ENCODE measurements around the gene ACOX2. TPM values are rescaled to one million over a fixed set of nuclear protein-coding genes. Genes with fewer than 3 reads are reported as not detected.

ACOX2 gene
- polyA plus RNA-seq (ENCODE audit: insufficient read length), result 23.0 TPM

DNA sequence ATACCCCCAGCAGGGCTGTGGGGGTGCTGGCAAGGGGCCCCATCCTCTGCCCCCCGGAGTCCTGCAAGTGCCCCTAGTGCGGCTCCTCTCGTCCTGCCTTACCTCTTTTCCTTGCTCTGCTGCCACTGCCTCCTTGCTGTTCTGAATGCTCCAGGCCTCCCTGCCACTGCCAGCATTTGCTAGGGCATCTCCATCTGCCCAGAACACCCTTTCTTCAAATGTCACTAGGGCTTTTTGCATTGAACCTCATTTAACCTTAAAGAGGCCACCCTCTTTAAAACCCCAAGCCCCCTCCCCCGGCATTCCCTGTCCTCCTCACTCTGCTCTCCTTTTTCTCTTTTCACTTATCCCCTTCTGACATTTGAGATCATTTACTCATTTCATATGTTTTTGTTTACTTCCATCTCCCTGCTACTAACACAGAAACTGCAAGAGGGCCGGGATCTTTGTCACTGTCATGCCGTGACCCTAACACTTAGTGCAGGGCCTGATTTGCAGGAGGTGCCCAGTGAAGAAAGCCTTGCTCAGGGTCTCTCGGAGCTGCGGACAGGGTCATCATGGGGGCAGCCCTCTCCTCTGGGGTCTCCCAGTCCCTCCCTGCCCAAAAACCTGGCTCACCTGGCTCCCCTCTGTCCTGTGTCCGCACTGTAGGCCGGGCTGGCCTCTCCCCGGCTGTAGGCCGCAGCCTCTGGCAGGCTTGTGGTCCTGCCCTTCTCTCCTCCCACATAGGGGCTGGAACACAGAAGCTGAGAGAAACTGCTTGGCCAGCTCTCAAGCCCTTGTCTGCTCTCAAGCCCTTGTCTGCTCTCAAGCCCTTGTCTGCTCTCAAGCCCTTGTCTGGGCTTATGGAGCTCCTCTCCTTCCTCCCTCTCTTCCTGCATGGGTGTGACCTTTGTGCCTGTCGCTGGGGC is at the start of gene ACOX2:
Gene ACOX2 (minus strand): TSS at position 690 of the 911 bp plus-strand sequence. CDS start 2,084 bp downstream, outside the sequence.
- DNase-seq, result peak; percentile 88

DNA sequence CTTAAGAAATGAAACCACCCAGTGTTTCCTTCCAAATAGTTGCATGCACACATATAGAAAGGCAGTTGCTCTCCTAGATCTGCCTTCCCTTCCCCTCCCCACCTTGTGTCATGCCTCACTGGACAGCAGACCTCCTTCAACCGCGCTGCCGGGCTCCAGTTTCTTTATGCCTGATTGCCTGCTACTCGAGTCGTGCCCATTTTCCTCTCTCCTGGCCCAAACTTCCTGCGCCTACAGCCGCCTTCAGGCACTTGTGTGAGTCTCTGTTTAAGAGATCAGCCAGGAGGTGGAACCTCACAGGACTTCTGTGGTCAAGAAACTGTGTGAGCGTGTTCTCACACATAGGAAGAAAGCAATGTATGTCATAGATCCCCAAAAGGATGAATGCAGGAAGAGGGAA is 49.0 kb upstream of the ACOX2 start:
- no peak for DNase-seq

DNA sequence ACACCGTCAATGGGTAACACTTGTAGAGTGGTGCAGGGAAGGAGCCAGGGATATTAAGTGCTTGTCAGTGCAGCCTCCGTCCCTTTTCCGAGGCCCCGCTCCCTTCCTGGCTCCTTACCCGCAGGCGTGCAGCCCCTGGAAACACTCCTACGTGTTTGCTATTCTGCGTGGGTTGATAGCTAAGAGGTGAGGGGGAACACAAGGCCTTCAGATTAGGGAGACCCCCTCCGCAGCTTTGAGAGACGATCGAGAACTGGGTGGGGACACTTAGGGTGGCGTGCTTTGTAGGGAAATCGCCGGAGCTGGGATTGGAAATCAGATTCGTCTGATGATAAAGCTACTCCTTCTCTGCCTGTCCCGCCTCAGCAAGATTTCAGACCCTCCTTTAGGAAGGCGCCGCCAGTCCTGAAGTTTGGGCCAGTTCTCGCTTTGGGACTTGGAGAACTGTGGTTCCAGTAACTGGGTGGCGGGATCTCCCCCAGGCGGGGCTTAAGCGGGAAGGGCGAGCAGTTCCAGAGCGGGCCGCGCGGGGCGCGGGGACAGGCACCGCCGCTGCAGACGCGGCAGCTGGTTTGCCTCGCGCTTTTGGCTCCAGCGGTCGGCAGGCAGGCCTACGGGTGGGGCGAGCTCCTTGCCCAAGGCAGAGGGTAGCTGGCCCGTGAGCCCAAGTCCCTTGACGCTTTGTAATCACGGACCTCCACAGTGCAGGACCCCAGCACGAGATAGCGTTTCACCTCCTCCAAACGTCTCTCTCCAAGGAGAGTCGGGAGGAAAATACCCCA is 48.2 kb upstream of the ACOX2 start:
- peak; percentile 82 for DNase-seq

DNA sequence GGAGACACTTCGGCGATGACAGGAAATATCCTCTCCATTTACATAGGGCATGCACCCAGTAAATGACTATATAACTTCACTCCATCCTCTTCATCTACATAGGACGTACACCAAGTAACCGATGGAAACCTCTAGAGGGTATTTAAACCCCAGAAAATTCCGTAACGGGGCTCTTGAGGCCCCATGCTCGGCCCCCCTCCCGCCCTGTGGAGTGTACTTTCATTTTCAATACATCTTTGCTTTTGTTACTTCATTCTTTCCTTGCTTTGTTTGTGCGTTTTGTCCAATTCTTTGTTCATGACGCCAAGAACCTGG is 47.7 kb upstream of the ACOX2 start:
- no peak for DNase-seq

GRCh38 chr3:58581328-58582091 is 44.5 kb upstream of the ACOX2 start:
- no peak for DNase-seq

DNA sequence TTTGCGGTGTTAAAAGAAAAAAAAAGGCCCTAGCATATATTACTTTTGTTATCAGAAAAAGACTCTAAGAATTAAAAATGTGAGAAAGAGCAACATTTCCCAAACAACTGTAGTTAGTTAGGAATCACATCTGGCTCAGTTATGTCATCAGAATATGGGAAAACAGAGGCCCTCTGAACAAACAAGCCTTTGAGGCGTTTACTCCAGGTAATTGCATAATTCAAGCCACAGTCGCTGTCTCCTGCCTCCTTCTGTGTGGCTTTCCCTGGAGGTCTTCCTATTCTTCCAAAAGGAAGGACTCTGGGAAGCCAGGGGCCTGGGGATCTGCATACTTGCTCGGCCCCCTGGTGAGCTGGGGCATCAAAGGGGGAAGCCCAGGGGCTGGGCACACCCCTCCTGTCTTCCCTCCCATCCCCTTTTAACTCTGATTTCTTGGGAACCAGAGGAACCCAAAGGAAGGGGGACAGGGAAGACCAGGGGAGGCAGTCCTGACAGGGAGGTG is 43.9 kb upstream of the ACOX2 start:
- no peak for DNase-seq

DNA sequence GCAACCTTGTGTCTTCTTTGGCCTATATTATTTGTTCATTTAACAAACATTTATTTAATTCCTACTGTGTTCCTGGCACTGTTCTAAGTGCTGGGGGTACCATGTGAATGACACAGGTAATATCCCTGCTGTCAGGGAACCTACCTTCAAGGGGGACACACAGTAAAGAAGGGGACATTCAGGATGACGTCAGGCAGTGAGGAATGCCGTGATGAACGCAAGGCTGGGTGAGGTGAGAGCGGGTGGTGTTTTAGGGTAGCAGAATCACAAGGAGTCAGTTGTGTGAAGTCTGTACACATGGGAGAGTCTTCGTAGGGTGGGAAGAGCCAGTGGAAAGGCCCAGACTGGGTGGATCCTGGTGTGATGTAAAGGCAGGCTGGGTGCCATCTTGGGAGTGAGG is 41.9 kb upstream of the ACOX2 start:
- DNase-seq, result no peak

DNA sequence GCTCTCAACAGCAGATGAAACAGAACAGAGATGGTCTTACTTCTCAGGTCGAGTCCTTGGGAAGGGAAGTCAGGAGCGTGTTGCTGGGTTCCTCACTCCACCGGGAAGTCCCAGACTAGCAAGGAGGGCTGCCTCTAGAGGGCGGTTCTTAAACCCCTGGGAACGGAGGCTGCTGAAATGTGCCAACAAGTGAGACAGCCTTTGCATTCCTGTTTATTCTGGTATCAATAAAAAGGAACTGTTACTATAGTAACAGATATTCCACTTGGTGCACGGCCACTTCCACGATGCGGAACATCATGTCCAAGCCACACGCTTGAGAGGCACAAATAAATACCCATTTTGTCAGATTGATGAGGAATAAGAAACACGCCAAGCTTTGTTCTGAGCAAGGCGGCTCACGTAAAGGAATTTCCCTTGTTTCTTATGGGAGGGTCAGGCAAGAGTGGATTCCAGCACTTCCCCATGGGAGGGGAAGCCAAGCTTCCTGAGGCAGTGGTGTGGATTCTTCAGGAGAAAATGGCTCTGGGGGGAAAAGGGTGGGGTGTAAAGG is 40.4 kb upstream of the ACOX2 start, which contains the start of gene FAM107A:
Gene FAM107A (minus strand): TSS at position 123 of the 553 bp plus-strand sequence. CDS start 7,531 bp downstream, outside the sequence.
- no peak for DNase-seq

GRCh38 chr3:58576716-58577115 is 39.7 kb upstream of the ACOX2 start:
- DNase-seq, result no peak

- no peak for DNase-seq
Observed at GRCh38 chr3:58575971-58576652, 39.1 kb upstream of the ACOX2 start.

- no peak for DNase-seq
Observed at GRCh38 chr3:58574682-58575081, 37.7 kb upstream of the ACOX2 start.

DNA sequence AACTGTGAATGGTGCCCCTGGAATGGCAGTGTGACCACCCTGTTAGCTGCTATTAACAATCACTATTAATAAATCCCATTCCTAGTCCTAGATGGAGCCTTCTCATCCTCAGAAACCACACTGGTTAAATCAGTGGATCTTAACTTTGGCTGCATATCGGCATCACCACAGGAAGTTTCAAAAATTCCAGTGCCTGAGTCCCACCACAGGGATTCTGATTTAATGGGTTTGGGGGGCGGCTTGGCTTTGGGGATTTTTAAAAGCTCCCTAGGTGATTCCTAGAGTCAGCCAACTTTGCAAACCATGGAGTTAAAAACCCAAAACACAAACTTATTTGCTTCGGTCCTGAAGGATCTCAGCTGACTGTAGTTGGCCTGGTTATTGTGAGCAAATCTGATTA is 37.1 kb upstream of the ACOX2 start:
- DNase-seq, result no peak

DNA sequence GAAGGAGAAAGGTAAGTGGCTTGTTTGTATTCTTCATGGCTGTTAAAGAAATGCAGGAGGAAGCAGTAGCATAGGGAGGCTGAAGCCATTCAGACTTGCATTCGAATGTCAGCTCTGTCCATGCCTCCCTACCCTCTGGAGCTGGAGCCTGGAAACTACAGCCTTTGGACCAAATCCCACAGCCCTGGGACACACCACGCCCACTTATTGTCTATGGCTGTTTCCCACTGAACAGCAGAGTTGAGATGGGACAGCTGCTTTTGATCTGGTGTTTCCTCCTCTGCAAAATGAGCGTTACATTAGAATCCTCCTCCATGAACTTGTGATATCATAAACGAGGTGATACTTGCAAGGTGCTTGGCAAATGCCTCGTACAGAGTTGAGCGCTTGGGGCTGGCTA is 36.6 kb upstream of the ACOX2 start:
- DNase-seq, result no peak

GRCh38 chr3:58572634-58573230 is 35.7 kb upstream of the ACOX2 start:
- DNase-seq, result no peak

GRCh38 chr3:58572013-58572633 is 35.1 kb upstream of the ACOX2 start:
- DNase-seq, result no peak

- no peak for DNase-seq
Observed at GRCh38 chr3:58570851-58571250, 33.9 kb upstream of the ACOX2 start.

DNA sequence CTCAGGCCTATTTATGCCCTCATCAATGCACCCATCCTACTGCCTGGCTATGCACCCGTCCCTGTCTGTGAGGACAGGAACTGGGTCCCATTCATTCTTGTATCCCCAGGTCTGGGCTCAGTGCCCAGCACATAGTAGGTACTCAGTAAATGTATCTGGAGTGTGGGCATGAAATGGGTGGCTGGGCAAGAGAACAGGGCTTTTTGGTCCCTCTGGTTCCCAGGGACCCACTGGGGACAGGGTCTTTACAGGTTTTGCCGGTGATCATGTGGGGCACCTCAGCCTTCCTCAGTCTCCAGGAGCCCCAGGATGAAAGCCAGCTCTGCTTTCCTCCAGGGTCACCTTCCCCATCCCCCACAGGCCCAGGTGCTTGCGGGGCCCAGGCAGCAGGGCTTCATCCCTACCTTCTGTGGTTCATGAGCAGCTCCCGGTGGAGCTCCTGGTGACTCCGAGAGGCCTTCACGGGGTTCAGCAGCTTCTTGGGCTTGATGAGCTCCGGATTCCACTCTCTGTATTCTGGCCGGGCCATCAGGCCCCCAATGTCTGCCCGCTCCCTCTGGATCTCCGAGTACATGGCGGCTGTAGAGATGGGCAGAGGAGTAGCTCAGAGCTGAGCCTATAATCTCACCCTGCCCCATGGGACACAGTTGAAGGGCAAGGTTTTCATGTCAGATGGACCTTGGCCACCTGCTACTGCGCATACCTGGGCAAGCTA is 32.5 kb upstream of the ACOX2 start:
- no peak for DNase-seq

DNA sequence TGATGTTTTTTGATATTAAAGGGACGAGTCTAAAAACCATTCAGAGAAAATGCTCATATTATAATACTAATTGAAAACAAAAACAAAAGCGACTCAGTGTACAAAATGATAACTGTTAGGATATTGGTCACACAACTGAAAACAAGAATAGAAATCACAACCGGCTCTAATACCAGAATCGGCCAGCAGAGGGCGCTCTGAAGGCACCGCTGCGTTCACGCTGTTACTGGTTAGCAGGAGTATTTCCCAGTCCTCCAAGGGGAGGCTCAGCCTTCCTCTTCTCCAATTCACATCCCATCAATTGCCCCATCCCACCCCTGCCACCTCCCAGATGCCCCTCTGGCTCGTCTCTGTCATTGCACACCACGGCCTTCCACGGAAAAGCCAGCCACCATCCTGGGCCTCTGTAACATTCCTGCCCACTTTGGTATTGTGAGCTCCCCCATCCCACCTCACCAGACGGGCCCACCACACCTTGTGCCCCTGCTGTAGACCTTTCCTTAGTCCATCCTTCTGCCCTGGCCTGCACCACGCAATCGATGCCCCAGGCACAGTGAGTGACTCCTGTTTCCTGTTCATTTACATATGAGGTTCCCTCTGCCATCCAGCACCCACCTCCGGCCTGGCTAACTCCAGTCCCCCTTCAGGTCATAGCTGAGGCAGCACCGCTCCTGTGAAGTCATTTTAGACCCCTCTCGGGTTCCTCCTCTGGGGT is 31.7 kb upstream of the ACOX2 start:
- DNase-seq, result peak; percentile 75

DNA sequence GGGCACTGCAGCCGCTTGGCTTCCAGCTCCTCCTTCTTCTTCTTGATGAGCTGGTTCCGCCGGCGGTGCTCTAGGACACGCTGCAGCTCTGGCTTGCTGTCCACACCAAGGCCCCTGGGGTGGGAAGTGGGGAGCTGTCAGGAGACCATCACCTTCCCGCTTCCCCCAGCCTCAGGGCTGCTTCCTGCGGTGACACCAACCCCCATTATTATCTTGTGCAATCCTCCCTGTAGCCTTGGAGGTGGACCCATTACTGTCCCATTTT is 30.2 kb upstream of the ACOX2 start:
- DNase-seq, result no peak
